ENCODE data around the gene ARMH1.

ARMH1 gene

DNA sequence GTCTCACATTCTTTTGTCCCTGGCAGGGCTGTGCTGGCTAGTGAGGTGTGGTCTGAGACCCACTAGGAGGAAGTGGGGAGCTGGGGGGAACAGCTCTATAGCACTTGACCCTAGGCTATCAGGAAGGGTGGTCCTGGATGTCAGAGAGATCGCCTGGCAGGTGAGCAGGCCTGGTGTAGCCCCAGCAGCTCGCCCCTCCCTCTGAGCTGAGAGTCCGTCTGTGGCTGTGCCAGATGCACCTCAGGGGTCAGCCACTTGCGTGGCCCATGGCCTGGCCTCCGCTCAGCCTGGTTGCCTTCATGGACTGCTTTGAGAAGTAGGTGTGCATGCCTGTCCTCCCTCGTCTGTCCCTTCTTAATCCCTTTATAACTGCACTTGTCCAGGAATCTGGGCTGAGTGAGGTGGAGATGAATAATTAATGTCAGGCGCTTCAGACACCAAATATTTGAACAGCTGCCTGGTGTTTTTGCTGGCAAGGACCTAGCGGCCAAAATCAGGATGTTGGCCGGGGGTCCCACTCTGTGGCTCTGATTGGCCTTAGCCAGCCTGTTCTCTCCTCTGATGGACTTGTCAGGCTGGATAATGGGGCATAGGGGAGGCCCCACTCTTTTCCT lies 30.7 kb upstream of the ARMH1 start:
- Histone ChIP-seq H3K27ac (peak overlapping the region in 1 of 21 experiments; percentile 25), H3K4me3 (no peak overlapping the region)

DNA sequence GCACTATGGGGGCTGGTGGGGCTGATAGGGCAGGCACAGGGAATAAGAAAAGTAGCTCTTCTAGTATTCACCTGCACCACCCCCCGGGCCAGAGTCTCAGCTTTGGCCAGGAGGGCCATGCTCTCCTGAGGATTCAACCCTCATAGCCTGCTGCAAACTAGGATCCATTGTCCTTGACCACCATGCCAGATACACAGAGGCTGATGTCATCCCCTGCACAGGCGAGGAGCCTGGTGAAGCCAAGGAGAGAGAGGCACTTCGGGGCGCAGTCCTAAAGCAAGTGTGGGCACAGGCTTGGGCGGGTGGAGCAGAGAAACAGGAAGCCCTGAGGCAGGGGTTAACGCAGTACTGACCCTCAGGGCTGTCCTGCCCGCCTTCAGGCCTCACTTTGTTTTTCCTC lies 29.7 kb upstream of the ARMH1 start:
- Histone ChIP-seq H3K27ac (peak overlapping the region in 2 of 21 experiments; percentile 4 to 21), H3K4me3 (no peak overlapping the region)

DNA sequence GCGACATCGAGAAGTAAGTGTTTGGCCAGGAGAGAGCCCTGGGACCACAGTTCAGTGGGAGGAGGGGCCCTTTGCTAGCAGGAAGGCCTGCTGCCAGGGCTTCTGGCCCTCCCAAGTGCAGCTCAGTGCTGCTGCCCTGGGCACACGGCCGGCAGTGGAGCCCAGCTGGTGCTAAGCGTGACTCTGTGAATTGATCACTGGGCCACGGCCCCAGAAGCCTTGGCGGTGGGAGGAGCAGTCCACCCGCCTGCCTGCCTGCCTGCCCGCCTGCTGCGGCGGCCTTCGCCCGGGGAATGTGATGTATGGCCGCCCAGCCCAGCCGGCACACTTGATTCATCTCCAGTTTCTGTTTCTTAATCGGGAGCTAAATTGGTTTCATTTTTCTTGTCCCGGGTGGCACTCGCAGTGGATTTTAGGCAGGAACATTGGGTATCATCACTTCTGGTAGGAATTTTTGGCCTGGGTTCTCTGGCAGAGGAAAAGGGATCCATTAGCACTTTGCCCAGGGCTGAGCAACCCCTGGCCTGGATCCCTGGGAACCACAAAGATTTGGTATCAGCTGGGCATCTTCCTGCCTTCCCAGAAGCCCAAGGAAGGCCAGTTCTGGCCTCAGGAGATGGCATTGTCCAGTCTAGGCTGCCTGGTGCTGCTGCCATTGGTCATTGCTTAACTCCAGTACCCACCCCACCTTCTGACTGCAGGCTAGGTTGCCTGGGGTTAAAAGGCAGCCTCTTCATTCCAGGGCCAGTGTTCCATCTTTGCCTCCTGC lies 28.9 kb upstream of the ARMH1 start:
- peak overlapping the region in 8 of 21 experiments; percentile 4 to 43 (median 21) for H3K27ac ChIP-seq
- no peak overlapping the region for H3K4me3 ChIP-seq

DNA sequence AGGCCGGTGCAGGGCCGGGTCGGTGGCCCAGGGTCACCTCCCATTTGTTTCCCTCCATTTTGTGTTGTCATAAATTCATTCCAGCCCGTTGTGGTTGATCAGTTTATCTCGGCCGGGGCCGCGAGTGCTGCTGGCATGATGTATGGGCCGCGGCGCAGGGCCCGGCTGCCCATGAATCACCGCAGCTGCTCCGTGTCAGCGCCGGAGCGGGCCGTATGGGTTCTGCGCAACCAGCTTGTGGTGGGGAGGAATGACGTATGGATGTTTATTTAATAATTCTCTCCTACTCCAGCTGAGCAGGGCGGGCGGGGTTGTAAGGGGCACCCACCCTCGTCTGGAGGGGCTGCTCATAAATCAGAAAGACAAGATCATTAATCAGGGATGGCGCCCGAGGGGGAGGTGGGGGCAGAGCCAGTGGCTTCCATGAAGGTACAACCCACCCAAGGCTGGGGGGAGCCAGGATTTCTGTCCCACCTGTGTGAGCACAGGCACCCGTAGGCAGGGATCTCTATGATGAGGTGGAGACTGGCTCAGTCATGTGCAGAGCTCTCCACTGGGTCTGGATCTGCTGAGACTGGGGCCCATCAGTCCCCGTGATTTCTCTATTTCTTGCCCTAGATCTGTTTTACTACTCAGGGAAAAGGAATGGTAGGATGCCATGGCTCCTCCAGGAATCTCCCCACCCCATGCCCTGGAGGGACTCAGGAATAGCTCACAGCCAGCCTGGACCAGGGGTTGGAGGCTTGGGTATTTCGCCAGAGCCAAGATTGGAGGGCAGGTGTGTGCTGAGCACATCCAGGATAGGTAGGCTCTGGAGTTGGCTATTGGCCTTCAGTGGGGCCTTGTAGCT lies 28.0 kb upstream of the ARMH1 start:
- Histone ChIP-seq H3K27ac (peak overlapping the region in 4 of 21 experiments; percentile 4 to 43 (median 24)), H3K4me3 (no peak overlapping the region)

DNA sequence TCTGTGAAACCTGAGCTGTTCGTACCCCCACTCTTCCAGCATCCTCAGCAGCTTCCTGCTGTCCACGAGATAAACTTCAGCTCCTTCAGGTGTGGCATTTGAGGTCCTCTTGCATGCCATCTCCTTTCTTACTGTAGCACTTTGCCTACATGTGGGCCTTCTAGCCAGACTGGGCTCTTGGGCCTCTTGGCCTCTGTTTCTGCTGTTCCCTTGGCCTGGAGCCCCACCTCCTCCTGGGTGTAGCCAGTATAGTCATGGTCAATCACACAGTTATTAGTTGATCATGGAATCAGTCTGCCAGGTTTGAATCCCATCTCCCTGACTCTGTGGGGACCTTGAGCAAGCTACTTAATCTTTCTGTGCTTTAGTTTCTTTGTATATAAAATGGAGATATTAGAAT lies 26.6 kb upstream of the ARMH1 start:
- Histone ChIP-seq H3K27ac (no peak overlapping the region), H3K4me3 (no peak overlapping the region)

DNA sequence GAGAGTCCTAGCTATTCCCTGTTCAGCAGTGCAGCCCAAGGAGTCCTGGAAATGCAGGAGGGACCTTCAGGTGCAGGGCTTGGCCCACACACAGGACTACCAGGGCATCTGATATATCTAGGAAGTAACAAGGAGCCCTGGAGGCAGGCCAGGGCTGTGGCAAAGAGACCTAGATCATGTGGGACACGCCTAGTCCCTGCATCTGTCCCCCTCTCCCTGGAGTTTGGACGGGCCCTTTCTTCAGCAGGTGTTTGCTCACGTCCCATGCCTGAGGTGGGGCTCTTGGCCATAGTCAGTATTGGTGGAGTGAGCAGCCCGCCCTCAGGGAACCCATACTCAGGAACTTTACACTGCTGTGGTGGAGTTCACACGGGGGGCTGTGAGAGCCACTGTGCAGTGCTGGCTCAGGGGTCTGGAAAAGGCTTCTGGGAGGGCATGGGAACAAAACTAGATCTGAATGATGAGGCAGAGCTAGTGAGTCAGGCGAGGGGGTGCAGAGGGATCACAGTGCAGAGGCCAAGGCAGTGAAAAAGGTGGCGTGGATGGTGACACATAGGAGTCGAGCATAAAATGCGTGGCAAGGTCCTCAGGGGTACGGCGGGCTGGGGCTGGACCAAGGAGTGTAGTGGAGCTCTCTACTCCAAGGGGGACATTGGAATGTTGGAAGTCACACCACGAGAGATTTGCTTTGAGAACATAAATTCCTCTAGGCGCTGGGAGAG lies 25.8 kb upstream of the ARMH1 start:
- Histone ChIP-seq H3K4me3 (no peak overlapping the region), H3K27ac (no peak overlapping the region)

DNA sequence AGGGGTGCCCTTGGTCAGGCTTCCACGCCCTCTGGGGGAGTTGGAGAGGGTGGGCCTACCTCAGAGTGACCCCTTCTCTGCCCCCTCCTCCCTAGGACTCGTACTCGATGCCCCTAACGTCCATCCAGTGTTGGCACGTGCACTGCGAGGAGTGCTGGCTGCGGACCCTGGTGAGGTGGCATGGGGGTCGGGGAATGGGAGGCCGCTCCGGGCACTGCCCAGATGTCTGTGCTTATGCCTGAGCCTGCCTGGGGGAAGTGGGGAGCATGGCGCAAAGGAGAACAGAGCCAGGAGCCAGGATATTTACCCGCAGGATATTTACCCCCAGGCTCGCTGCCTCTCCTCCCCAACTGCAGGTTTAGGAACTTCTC lies 24.7 kb upstream of the ARMH1 start:
- Histone ChIP-seq H3K27ac (no peak overlapping the region), H3K4me3 (no peak overlapping the region)

DNA sequence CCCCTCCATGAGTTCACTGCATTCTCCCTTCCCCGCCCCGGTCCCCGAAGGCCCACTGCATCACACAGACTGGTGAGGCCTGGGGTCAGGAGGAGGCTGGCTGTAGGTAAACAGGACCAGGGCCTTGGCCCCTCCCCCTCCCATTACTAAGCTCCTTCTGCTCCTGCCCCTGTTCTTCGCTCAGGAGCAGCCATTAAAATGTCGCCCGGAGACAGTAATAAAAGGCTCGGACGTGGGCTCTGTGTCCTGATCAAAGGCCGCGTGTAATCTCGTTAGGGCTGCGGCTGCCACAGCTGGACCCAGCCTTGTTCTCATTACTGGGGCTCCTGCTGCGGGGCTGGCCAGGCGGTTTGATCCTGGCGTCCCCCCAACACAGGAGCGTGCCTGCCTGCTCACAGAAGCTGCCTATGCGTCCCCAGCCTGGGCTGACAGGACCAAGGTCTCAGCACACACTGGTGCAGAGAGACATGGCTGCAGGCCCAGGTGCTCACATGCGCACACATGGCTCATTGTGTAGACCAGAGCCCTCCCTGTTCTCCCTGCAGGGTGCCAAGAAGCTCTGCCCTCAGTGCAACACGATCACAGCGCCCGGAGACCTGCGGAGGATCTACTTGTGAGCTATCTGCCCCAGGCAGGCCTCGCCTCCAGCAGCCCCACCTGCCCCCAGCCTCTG lies 24.2 kb upstream of the ARMH1 start:
- H3K27ac ChIP-seq: no peak overlapping the region
- H3K4me3 ChIP-seq: no peak overlapping the region

DNA sequence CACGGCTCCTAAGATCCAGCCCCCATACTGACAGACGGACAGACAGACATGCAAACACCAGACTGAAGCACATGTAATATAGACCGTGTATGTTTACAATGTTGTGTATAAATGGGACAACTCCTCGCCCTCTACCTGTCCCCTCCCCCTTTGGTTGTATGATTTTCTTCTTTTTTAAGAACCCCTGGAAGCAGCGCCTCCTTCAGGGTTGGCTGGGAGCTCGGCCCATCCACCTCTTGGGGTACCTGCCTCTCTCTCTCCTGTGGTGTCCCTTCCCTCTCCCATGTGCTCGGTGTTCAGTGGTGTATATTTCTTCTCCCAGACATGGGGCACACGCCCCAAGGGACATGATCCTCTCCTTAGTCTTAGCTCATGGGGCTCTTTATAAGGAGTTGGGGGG lies 23.4 kb upstream of the ARMH1 start:
- no peak overlapping the region for H3K27ac ChIP-seq
- no peak overlapping the region for H3K4me3 ChIP-seq

DNA sequence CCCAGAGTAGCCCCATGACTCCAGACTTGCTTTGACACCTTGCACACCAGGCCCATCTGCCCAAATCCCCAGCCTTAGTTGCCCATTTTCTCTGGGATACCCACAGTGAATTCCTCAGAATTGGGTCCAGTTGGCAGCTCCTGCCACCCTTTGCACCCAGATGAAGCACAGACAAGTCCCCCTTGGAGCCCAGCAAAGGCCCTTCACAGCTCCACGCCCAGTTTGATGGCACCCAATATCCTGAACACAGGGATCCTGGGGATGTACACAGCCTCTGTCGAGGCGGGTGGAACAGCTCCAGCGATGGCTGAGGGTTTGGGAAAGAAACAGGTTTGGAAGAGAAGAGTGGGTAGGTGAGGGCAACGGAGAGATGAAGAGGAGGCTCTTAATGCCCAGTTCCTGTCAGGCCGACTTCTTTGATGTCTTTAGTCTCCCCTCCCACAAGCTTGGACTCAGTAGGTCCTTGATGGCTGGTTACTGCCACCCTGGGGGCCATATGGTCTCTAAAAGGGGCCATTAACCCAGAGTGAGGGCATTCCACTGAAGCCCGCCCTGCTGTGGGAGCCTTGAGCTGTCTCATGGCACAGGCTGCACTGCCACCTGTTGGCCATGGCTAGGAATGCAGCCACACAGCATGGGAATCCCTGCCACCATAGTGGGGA lies 21.9 kb upstream of the ARMH1 start:
- H3K27ac ChIP-seq: peak overlapping the region in 1 of 21 experiments; percentile 23
- H3K4me3 ChIP-seq: no peak overlapping the region

DNA sequence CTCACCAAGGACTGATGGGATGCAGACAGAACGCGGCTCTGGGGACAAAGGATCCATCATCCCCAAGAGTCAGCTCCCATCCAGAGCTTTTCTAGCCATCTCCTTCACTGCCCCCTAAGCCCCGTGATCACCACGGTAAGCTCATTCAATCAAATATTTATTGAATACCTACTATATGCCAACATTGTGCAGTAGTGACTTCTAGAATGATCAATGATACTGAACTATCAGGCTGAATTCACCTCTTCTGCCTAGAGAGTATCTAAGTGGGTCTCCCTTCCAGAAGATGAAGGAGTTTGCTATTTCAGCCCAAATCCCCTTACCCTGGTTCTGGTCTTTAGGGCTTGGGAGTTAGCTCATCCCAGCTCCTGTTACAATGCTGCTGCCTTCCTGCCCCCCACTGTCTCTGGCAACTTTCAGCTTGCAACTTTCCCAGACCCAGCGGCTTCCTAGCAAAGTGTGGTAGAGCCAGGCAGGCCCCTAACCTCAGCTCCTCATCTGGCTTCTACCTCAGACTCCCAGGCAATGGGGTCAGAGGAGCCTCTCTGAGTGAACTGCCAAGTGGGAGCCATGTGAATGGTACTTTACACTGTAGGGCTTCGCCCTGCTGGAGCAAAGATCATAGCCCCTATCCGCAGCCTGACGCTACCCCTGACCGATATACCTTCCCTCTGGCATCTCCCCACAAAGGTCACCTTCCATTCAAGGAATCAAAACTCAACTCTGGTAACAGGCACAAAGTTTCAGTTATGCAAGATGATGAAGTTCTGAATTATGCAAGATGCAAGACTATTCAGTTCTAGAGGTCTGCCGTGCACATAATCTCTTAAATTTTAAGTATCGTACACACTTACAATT lies 21.2 kb upstream of the ARMH1 start:
- H3K27ac ChIP-seq: no peak overlapping the region

DNA sequence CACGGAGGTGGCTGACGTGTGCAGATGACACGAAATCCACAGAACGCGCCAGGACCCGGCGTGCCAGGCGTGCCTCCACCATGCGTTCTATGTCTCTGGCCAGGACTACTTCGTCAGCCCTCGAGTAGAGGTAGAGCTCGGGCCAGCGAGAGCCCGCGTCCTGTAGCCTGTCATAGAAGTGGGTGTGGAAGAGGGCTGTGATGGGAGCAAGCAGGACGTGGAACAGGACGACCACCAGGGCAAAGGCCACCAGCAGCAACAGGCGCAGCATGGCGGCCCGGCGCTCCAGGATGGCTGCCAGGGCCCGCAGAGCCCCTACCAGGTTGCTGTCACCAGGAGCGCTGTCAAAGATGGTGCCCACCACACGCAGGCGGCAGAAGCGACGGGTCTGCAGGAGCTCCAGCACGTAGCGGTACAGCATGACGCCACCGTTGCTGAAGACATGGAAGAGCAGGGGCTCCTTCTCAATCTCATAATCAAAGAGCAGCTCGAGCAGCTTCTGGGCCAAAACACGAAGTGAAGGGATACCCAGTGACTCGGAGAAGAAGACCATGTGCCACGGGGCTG lies 19.8 kb upstream of the ARMH1 start:
- no peak overlapping the region for H3K27ac ChIP-seq

More for the DNA sequence above, 21.2 kb upstream of the ARMH1 start:
- H3K4me3 ChIP-seq: no peak overlapping the region

DNA sequence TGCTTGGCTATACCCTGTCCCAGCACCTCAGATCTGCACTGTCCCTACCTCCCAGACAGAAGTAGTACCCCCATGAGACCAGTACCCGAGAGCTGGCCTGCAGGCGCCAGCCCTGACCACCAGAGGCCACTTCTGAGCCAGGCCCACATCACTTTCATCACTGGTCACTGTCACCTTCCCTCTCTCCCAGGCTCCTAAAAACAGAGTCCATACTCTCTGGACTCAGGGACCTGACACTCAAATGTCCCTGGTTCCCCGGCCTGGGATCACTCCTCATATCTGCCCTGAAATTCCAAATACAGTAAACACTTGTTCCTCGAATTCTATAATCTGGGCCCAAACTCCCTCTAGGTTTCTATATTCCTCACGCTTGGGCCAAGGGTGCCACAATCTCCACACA lies 18.9 kb upstream of the ARMH1 start:
- H3K27ac ChIP-seq: no peak overlapping the region
- H3K4me3 ChIP-seq: no peak overlapping the region

More for the DNA sequence above, 19.8 kb upstream of the ARMH1 start:
- no peak overlapping the region for H3K4me3 ChIP-seq

DNA sequence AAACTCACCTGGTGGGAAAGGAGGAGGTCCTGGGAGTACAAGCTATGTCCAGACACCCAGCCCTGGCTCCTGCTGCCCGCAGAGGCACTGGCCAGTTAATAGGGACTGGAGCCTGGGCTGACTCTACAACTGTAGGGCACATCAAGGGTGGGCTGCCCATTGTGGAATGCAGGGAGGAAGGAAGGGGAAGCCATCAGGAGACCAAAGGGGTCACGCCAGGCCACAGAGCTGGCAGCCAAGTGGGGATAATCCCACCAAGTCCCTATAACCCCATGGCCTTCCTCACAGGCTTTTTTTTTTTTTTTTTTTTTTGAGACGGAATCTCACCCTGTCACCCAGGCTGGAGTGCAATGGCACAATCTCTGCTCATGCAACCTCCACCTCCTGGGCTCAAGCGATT lies 14.9 kb upstream of the ARMH1 start:
- H3K4me3 ChIP-seq: no peak overlapping the region
- H3K27ac ChIP-seq: no peak overlapping the region

DNA sequence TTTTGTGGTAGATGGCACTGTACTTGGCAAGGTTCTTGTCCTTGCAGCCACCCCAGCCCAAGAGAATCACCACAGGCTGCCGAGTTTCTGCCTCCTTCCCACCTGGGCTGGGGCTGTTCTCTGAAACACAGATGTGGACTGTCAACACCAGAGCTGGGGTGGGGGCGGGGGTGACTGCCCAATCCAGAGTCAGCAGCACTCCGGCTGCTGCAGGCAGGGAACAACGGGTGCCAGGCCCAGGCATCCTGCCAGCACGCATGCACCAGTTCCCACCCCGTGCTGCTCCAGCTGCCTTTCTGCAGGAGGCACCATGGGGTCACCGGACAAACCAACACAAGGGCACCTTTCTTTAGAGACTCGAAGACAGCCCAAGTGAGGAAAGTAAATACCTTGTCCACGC lies 14.3 kb upstream of the ARMH1 start:
- H3K27ac ChIP-seq: no peak overlapping the region
- no peak overlapping the region for H3K4me3 ChIP-seq

DNA sequence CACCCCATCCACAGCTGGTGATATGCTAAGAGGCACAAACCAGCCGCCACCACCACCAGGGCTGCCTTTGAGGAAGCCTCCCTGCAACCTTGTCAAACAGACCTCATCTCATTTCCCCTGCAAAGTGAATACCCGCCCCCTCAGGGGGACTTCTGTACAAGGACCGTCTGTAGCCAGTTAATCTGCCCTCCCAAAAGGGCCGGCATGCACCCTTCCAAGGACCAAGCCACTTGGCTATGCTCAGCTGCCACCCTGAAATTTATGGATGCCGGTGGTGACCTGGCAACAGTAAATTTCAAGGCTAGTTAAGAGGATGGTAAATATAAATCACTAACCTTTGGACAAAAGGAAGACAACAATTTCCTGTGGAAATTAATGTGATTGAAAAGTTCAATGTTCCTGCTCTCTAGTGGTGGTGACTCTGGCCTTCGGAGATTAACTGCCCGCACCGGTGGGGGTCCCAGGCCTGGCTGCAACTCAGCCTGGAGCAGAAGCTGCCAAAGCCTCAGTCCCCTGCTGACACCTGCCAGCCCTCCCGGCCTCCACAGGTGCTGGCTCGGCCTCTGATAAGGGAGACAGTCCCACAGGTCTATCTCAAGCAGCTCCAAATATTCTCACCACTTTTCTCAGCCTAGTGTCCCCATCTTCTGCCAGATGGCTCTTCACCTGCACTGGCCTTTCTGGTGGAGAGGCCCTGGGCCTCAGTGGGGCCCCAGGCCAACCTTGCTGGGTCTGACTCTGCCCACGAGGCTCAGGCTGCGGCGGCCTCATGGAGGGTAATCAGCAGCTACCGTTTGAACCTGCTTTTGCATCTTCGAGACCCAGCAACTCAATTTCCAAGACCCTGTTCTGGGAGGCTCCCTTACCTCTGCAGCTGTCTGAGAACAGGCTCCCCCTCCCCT lies 12.5 kb upstream of the ARMH1 start:
- Histone ChIP-seq H3K4me3 (no peak overlapping the region), H3K27ac (no peak overlapping the region)

DNA sequence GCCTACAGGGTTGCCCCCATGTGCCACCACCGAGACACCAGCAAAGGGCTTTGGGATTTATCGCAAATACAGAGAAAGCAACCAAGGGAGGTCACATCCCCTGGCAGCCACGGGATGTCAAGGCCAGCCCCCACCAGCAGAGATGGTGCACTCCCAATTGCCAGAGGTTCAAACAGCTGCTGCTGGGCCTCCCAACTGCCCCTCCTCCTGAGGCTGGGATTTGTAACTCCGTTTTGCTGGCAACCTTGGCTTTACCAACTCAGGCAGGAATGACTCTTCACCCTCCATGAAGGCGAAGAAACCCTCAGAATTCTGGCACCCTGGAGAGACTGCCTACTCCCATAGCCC lies 11.9 kb upstream of the ARMH1 start:
- no peak overlapping the region for H3K4me3 ChIP-seq
- H3K27ac ChIP-seq: no peak overlapping the region
